Lower leg skin (tissue), 4 donors: ENCODE data around the gene LZTR1. TPM values are rescaled to one million over a fixed set of nuclear protein-coding genes. Genes with fewer than 3 reads are reported as not detected.

ENCODE experiments used
- DNase-seq, 2 donors: peaks; one replicate each; pipeline ENCODE4 v3.0.0-alpha.2; 2019; ENCODE audit warnings: low spot score in 2 of 2
- H3K4me3 ChIP-seq: fragments of 200-600 bp; sonication (generic); 2 replicates; pipeline ENCODE4 v1.5.1; 2017; ENCODE audit warnings: mild to moderate bottlenecking, low read depth; ENCODE audit not compliant: poor library complexity, severe bottlenecking
- CTCF ChIP-seq, 3 donors: fragments of 450-650 bp; IDR thresholded peaks; one replicate each; pipeline ENCODE4 v1.5.1; 2016; ENCODE audit warnings: antibody characterized with exemption in 3 of 3, mild to moderate bottlenecking in 3 of 3, moderate library complexity in 2 of 3
- POLR2A ChIP-seq, 2 donors: fragments of 450-650 bp; IDR thresholded peaks; one replicate each; pipeline ENCODE4 v1.6.1; 2016 to 2017; ENCODE audit warnings: antibody characterized with exemption in 2 of 2, mild to moderate bottlenecking in 1 of 2, moderate library complexity in 1 of 2
- WGBS, 2 donors: methylation state at CpG; one replicate each; pipeline ENCODE4 v1.1.5; 2018; 5-methylcytosine and 5-hydroxymethylcytosine counted together
- intact Hi-C: fragments of 100-400 bp; cut with DNase I; formaldehyde crosslinking; loops from one replicate; pipeline ENCODE4 v1.15.0; 2023; ENCODE audit warnings: low total_unique reads
- total RNA-seq, 4 donors: library from RNA; depleted of rRNA; stranded (reverse); fragments of >200 nt; gene quantifications; one replicate each; pipeline ENCODE4 v1.1.0, GENCODE V29; 2016

Gene LZTR1
- total RNA-seq, 4 donors from 2014 or later: 25.4 to 34.9 (median 28.4) TPM

DNA sequence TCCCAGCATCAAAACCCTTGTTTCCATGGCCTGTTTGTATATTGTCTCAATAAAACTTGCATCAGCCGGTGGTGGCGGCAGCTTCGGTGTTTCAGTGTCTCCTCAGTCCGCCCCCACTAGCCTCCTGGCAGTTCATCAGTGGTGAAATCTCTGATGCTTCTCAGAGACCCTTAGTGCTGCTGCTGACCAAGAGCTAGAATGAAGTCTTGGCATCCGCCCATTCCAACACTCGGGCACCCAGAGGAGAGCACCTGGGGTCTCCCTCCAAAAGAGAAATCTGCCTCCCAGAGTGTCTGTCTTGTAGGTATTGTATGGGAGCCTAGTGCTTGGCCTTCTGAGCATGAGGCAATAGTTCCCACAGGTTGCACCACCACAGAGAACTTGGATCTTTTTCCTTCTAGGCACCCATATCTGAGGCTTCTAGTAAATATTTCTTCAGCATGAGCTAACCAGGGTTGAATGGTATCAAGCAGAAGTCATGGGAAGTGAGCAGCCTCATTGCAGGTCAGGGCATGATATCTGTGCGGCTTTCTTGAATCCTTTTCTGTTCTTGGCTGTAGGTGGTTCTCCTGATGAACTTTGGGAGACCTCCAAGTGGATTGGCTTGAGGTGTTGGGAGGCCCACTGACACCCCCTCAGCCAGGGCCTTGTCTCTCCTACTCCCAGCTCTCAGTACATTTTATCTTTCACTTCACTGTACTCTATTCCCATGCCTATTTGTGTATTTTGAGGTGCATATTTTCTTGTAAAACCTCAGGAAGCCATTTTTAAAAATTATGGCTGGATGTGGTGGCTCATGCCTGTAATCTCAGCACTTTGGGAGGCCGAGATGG is 28.2 kb upstream of the LZTR1 start:
- DNase-seq: peak in 1 of 2 donors; percentile 37
- no peak for TF ChIP-seq POLR2A (IDR thresholded peaks at IDR 0.05)
- no peak overlapping the region for H3K4me3 ChIP-seq
- intact Hi-C loops: no loop called here
- 74 to 84% methylated on average over 8 of the region's 8 CpGs for WGBS, 2 donors

- intact Hi-C loops: no loop called here
- no peak overlapping the region for H3K4me3 ChIP-seq
- TF ChIP-seq CTCF (IDR thresholded peaks at IDR 0.05) (no peak), POLR2A (IDR thresholded peaks at IDR 0.05) (no peak)
Observed at GRCh38 chr22:20955548-20955947, 26.5 kb upstream of the LZTR1 start.

GRCh38 chr22:20956258-20957101 is 25.6 kb upstream of the LZTR1 start:
- 45 to 55% methylated on average over 20 to 27 of the region's 27 CpGs for WGBS, 2 donors
- intact Hi-C loops: no loop called here
- no peak for DNase-seq
- no peak overlapping the region for H3K4me3 ChIP-seq
- TF ChIP-seq POLR2A (IDR thresholded peaks at IDR 0.05) (no peak), CTCF (IDR thresholded peaks at IDR 0.05) (no peak)

More at GRCh38 chr22:20955548-20955947, 26.5 kb upstream of the LZTR1 start:
- DNase-seq: no peak
- 84 to 86% methylated on average over 7 of the region's 7 CpGs for WGBS, 2 donors

- WGBS, 2 donors: 0% methylated on average over 18 to 34 of the region's 59 CpGs
- intact Hi-C loops: no loop called here
- peak overlapping the region; percentile 54 for H3K4me3 ChIP-seq
- no peak for DNase-seq
- TF ChIP-seq CTCF (IDR thresholded peaks at IDR 0.05) (no peak), POLR2A (IDR thresholded peaks at IDR 0.05) (no peak)
Observed at GRCh38 chr22:20957102-20957682, 24.9 kb upstream of the LZTR1 start.

DNA sequence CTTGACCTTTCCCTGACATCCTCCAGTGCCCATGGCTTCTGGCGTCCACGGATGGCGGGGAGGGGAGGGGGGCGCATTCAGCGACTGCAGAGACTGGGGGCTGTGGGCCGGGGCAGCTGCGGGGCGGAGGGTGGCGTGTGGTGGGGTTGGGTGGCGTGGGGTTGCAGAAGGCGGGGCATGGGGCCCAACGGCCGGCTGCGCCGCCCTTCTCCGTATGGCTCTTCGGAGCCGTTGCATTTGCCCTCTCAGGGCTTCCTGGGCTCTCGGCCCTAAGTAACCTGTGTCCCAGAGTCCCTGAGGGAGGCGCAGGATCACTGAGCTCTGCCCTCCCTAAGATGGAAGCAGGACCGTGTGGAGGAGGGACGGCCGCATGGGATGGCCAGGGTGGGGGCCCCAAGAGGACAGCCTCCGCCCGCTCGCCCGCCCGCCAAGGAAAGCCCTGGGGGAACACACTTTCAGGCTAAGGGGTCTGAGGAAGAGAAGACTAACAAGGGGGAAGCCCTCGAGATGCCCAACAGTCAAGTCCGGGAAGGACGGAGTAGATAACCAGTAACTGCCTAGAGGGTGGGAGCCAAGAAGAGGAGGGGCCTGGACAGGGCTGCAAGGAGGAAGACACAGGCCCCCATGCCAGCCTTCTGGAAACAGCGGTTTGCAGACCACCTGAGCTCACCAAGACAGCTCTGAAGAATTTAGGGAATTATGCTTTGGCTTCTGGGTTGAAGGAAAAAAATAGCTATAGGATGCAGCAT is 24.2 kb upstream of the LZTR1 start:
- TF ChIP-seq POLR2A (IDR thresholded peaks at IDR 0.05) (no peak), CTCF (IDR thresholded peaks at IDR 0.05) (no peak)
- no peak for DNase-seq
- H3K4me3 ChIP-seq: peak overlapping the region; percentile 54
- WGBS, 2 donors: 5 to 7% methylated on average over 28 to 30 of the region's 32 CpGs
- intact Hi-C loops: no loop called here
